A204.1 (cell line): Measurements from ENCODE around the gene GNB4.

ENCODE experiments used
- FAIRE-seq: peaks from 2 replicates; lab custom pipeline; 2012; peaks lifted over from hg19 to GRCh38; lab: Jason Lieb, UNC

Gene GNB4

GRCh38 chr3:179348325-179349013 lies 102.8 kb downstream of the GNB4 start:
- FAIRE-seq, result no peak

- peak; percentile 94 for FAIRE-seq
Measured at GRCh38 chr3:179347345-179348194, 103.7 kb downstream of the GNB4 start, which contains the start of gene MFN1. Gene MFN1 (plus strand): TSS chr3:179347709. CDS start chr3:179348852, 1,143 bp downstream.
